DMS53 treated with DMSO at 0.1 percent for 48 hours (cell line): Measurements from ENCODE around the gene ACVR1B.

Source experiments
- DNase-seq: peaks from one replicate; lab custom pipeline; 2025; ENCODE audit not compliant: unreplicated experiment; lab: John Stamatoyannopoulos, UW

ACVR1B gene

GRCh38 chr12:52003016-52003550 lies 51.6 kb downstream of the ACVR1B start:
- DNase-seq: no peak

- DNase-seq: no peak
These were observed 52.1 kb downstream of the ACVR1B start for GRCh38 chr12:52003591-52003990.

- peak; percentile 60 for DNase-seq
These were observed 52.6 kb downstream of the ACVR1B start for GRCh38 chr12:52004042-52004648.

GRCh38 chr12:52005218-52005902 lies 53.9 kb downstream of the ACVR1B start:
- DNase-seq: no peak

- no peak for DNase-seq
These were observed 54.6 kb downstream of the ACVR1B start for GRCh38 chr12:52005903-52006703.

- peak; percentile 23 for DNase-seq
These were observed 55.2 kb downstream of the ACVR1B start, which contains the start of gene TAMALIN for GRCh38 chr12:52006726-52007157. Gene TAMALIN, plus strand, starts transcription at chr12:52006946. Its CDS starts 74 bp downstream, at chr12:52007020.

GRCh38 chr12:52007158-52007921 lies 55.8 kb downstream of the ACVR1B start:
- no peak for DNase-seq

- no peak for DNase-seq
These were observed 56.5 kb downstream of the ACVR1B start for GRCh38 chr12:52007982-52008510.

GRCh38 chr12:52009081-52009751 lies 57.7 kb downstream of the ACVR1B start:
- no peak for DNase-seq

- DNase-seq: no peak
These were observed 58.7 kb downstream of the ACVR1B start for GRCh38 chr12:52010152-52010622.

GRCh38 chr12:52010692-52011601 lies 59.4 kb downstream of the ACVR1B start:
- no peak for DNase-seq

- DNase-seq: no peak
These were observed 60.2 kb downstream of the ACVR1B start for GRCh38 chr12:52011602-52012214.

GRCh38 chr12:52013626-52014310 lies 62.3 kb downstream of the ACVR1B start:
- DNase-seq: no peak

- no peak for DNase-seq
These were observed 63.4 kb downstream of the ACVR1B start for GRCh38 chr12:52014567-52015530.

GRCh38 chr12:52015532-52016041 lies 64.1 kb downstream of the ACVR1B start:
- DNase-seq: no peak

- DNase-seq: peak; percentile 58
These were observed 67.1 kb downstream of the ACVR1B start for GRCh38 chr12:52018433-52019112.
